Left lung (tissue), 10 donors: ENCODE measurements around the gene ZC3H18. TPM values are rescaled to one million over a fixed set of nuclear protein-coding genes. Genes with fewer than 3 reads are reported as not detected.
A peak's percentile ranks its signal among the peaks of the same experiment; 100 is the strongest.

Experiments used
- ATAC-seq: fragments of 200-7000 bp; cut with Tn5 transposase; one replicate; pipeline ENCODE4 v1.9.1; 2020; ENCODE audit warnings: moderate library complexity
- DNase-seq, 4 donors: peaks; one replicate each; pipeline ENCODE4 v3.0.0-alpha.2; 2013 to 2020
- H3K27ac ChIP-seq, 2 donors: fragments of 200-600 bp; sonication (generic) in 1 of 2; one replicate each; pipeline versions ENCODE4 v1.5.0 to v1.8.0; 2020 to 2021
- H3K27me3 ChIP-seq, 2 donors: fragments of 200-600 bp; sonication (generic) in 1 of 2; one replicate each; pipeline versions ENCODE4 v1.5.0 to v1.8.0; 2020 to 2021
- H3K36me3 ChIP-seq, 2 donors: fragments of 200-600 bp; sonication (generic) in 1 of 2; one replicate each; pipeline versions ENCODE4 v1.5.0 to v1.8.0; 2020 to 2021
- H3K4me1 ChIP-seq, 2 donors: fragments of 200-600 bp; one replicate each; pipeline ENCODE4 v1.8.0; 2021
- H3K4me3 ChIP-seq, 2 donors: fragments of 200-600 bp; sonication (generic) in 1 of 2; one replicate each; pipeline versions ENCODE4 v1.5.0 to v1.8.0; 2020 to 2021; ENCODE audit warnings: mild to moderate bottlenecking in 1 of 2
- H3K9me3 ChIP-seq, 2 donors: fragments of 200-600 bp; sonication (generic) in 1 of 2; one replicate each; pipeline versions ENCODE4 v1.5.0 to v1.8.0; 2020 to 2021
- intact Hi-C, 2 donors: fragments of 100-400 bp; cut with DNase I; formaldehyde crosslinking; loops; one replicate each; pipeline versions ENCODE4 v1.11.2 to v1.14.2; 2022
- polyA plus RNA-seq, 6 donors: library from polyadenylated mRNA; unstranded; fragments of 120-200 nt; gene quantifications; one replicate each; pipeline ENCODE4 v1.2.1, GENCODE V29; 2013; ENCODE audit not compliant: insufficient read length in 6 of 6
- total RNA-seq, 2 donors: library from RNA; stranded (reverse); fragmentation: NEBNext Ultra II Directional; extraction: Animal tissue kit (Norgen Biotek cat#: 25700); gene quantifications; one replicate each; pipeline ENCODE4 v1.2.1, GENCODE V29; 2021
- TF ChIP-seq, protein P1 (sequence below), 2 donors: fragments of 200-600 bp; sonication (generic) in 1 of 2; IDR thresholded peaks; one replicate each; pipeline versions ENCODE4 v1.5.0 to v1.8.0; 2021; ENCODE audit warnings: antibody characterized with exemption in 2 of 2
- donor health status: DM: no; HTN: yes; CAD: no.
- donor health status: DM: no; HTN: no; CAD: no.

ZC3H18 gene
- total and polyA plus RNA-seq, 8 donors = 33.8 to 53.1 (median 38.5) TPM

DNA sequence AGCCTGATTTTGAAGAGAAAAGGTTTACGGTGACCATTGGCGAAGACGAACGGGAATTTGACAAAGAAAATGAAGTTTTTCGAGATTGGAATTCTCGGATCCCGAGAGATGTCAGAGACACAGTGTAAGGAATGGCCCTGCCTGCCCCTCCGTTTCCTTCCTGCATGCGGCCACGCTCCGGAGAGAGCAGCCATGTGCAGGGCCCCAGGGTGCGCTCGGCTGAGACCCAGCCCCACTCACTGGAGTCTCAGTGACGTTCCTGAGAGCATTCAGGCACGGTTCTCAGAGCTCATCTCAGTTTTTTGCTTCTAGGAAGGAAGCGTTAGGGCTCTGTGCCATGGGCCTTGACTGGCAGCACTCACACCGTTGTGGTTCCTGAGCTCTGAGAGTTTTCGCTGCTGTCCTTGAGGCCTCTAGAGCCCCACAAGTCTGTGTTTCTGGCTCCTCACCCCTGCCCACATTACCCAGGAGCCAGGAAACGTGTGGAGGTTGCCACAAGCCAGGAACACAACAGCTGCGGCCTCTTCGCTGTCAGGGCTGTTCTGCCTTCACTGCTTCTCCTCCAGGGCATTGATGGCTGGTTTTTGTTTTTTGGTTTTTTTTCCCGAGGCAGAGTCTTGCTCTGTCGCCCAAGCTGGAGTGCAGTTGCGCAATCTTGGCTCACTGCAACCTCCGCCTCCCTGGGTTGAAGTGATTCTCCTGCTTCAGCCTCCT, 29.8 kb downstream of the ZC3H18 start:
- TF ChIP-seq, protein P1, sequence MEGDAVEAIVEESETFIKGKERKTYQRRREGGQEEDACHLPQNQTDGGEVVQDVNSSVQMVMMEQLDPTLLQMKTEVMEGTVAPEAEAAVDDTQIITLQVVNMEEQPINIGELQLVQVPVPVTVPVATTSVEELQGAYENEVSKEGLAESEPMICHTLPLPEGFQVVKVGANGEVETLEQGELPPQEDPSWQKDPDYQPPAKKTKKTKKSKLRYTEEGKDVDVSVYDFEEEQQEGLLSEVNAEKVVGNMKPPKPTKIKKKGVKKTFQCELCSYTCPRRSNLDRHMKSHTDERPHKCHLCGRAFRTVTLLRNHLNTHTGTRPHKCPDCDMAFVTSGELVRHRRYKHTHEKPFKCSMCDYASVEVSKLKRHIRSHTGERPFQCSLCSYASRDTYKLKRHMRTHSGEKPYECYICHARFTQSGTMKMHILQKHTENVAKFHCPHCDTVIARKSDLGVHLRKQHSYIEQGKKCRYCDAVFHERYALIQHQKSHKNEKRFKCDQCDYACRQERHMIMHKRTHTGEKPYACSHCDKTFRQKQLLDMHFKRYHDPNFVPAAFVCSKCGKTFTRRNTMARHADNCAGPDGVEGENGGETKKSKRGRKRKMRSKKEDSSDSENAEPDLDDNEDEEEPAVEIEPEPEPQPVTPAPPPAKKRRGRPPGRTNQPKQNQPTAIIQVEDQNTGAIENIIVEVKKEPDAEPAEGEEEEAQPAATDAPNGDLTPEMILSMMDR (IDR thresholded peaks at IDR 0.05) = no peak
- no peaks in the 10 kb centered on the region for H3K9me3 ChIP-seq
- DNase-seq (peak in 2 of 4 donors; percentile 68 to 80), ATAC-seq (peak; percentile 45)
- peak overlapping the region; percentile 65 to 88 for H3K27ac ChIP-seq
- no peaks in the 10 kb centered on the region for H3K27me3 ChIP-seq
- intact Hi-C loops = no loop called here
- H3K4me1 ChIP-seq = peaks cover 15 to 65% of the 10 kb centered on the region in 2 donors
- peaks cover 0 to 66% of the 10 kb centered on the region in 2 donors for H3K36me3 ChIP-seq
- no peak overlapping the region for H3K4me3 ChIP-seq

DNA sequence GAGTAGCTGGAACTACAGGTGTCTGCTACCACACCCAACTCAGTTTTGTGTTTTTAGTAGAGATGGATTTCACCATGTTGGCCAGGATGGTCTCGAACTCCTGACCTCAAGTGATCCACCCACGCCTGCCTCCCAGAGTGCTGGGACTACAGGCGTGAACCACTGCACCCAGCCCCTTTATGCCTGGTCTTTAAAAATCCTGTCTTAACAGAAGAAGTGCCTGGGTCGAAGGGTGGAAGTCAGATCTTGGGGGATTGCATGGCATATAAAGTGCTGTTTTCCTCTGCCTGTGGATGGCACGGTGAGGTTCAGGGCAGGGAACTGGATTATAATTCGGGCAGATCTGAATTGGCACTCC, 30.3 kb downstream of the ZC3H18 start:
- Histone ChIP-seq H3K36me3 (peaks cover 0 to 70% of the 10 kb centered on the region in 2 donors), H3K27ac (peak overlapping the region in 1 of 2 donors; percentile 88)
- intact Hi-C loops = no loop called here

DNA sequence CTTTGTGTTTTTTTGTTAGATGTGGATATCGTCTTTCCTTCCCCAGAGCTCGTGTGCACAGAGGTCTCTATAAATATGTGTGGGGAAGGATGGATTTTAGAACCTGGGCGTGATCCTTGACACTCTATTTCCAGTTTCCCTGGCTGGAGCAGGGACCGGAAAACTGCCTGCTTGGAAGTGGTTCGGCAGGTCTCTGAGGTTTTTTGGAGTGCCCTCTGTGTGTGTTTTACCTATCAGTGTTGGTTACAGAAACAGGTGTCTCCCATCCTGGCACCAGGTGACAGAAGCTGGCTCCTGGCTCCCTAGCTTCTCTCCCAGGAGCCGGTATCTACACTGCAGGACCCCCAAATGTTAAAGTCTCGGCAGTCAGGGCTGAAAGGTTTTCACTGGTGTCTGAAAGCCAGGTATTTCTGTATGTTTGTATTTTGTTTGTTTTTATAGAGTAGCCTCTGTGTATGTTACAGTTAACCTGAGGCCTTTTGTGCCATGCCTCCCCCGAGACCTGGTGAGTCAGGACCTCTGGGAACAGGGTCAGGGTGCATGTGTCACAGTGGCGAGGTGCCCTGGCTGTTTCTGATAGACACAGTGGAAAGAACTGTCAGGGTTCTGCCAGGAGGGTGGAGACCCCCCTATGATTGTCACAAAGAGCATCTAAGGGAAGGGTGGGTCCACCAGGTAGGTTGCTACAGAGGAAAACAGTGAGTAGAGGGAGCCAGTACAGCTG, 31.3 kb downstream of the ZC3H18 start:
- peaks cover 15 to 60% of the 10 kb centered on the region in 2 donors for H3K4me1 ChIP-seq
- ATAC-seq (peak; percentile 68), DNase-seq (peak in 1 of 4 donors; percentile 28)
- no peak overlapping the region for H3K27ac ChIP-seq
- H3K27me3 ChIP-seq = no peaks in the 10 kb centered on the region
- H3K36me3 ChIP-seq = peaks cover 0 to 80% of the 10 kb centered on the region in 2 donors
- H3K4me3 ChIP-seq = no peak overlapping the region
- TF ChIP-seq, protein P1 (IDR thresholded peaks at IDR 0.05) = no peak
- intact Hi-C loops = no loop called here
- H3K9me3 ChIP-seq = no peaks in the 10 kb centered on the region

More for the DNA sequence above, 30.3 kb downstream of the ZC3H18 start:
- TF ChIP-seq, protein P1 (IDR thresholded peaks at IDR 0.05) = no peak
- peaks cover 15 to 68% of the 10 kb centered on the region in 2 donors for H3K4me1 ChIP-seq
- no peak for DNase-seq
- no peak overlapping the region for H3K4me3 ChIP-seq
- H3K9me3 ChIP-seq = no peaks in the 10 kb centered on the region
- no peaks in the 10 kb centered on the region for H3K27me3 ChIP-seq
- ATAC-seq = no peak

GRCh38 chr16:88602091-88602490, 31.9 kb downstream of the ZC3H18 start:
- Histone ChIP-seq H3K36me3 (peaks cover 0 to 86% of the 10 kb centered on the region in 2 donors), H3K27ac (no peak overlapping the region), H3K9me3 (no peaks in the 10 kb centered on the region), H3K4me1 (peaks cover 15 to 54% of the 10 kb centered on the region in 2 donors), H3K4me3 (no peak overlapping the region), H3K27me3 (no peaks in the 10 kb centered on the region)
- intact Hi-C loops = no loop called here
- peak in 2 of 4 donors; percentile 74 to 81 for DNase-seq
- TF ChIP-seq, protein P1 (IDR thresholded peaks at IDR 0.05) = no peak
- ATAC-seq = peak; percentile 76
